Neural crest cell (in vitro differentiated cells): Measurements from ENCODE around the gene DCPS. TPM values are rescaled to one million over a fixed set of nuclear protein-coding genes. Genes with fewer than 3 reads are reported as not detected.
A peak's percentile ranks its signal among the peaks of the same experiment; 100 is the strongest.
"Not testable (repeated sequence)": the region's sequence is repeated elsewhere in the genome, so short reads cannot be mapped to it uniquely, and the experiment has no call there.

ENCODE experiments used
- DNase-seq: peaks from one replicate; pipeline ENCODE4 v3.0.0; 2021; ENCODE audit warnings: low read depth, mixed read lengths, low spot score
- H3K27ac Mint-ChIP-seq: one replicate; pipeline ENCODE4 v1.8.0; 2021; ENCODE audit warnings: mild to moderate bottlenecking, mixed read lengths; ENCODE audit not compliant: unreplicated experiment
- H3K27me3 Mint-ChIP-seq: 2 replicates; pipeline ENCODE4 v1.8.0; 2021; ENCODE audit warnings: low read depth, mild to moderate bottlenecking, mixed read lengths
- H3K36me3 Mint-ChIP-seq: 2 replicates; pipeline ENCODE4 v1.8.0; 2021; ENCODE audit warnings: low read depth, mild to moderate bottlenecking, mixed read lengths
- H3K4me1 Mint-ChIP-seq: 2 replicates; pipeline ENCODE4 v1.8.0; 2021; ENCODE audit warnings: mixed read lengths
- H3K4me3 Mint-ChIP-seq: one replicate; pipeline ENCODE4 v1.8.0; 2021; ENCODE audit warnings: mild to moderate bottlenecking, mixed read lengths
- H3K9me3 Mint-ChIP-seq: 2 replicates; pipeline ENCODE4 v1.8.0; 2021; ENCODE audit warnings: mixed read lengths
- total RNA-seq: library from RNA; stranded (reverse); gene quantifications from 2 replicates; pipeline ENCODE4 v1.2.1, GENCODE V29; 2021
- TF ChIP-seq, protein P1 (sequence below): fragments of 200-600 bp; sonication (generic); conservative IDR thresholded peaks from 2 replicates; pipeline ENCODE4 v1.5.0; 2021; ENCODE audit warnings: antibody characterized with exemption, mild to moderate bottlenecking

The DCPS gene
- total RNA-seq, 1 donor from 2014 or later, result 23.3 TPM

DNA sequence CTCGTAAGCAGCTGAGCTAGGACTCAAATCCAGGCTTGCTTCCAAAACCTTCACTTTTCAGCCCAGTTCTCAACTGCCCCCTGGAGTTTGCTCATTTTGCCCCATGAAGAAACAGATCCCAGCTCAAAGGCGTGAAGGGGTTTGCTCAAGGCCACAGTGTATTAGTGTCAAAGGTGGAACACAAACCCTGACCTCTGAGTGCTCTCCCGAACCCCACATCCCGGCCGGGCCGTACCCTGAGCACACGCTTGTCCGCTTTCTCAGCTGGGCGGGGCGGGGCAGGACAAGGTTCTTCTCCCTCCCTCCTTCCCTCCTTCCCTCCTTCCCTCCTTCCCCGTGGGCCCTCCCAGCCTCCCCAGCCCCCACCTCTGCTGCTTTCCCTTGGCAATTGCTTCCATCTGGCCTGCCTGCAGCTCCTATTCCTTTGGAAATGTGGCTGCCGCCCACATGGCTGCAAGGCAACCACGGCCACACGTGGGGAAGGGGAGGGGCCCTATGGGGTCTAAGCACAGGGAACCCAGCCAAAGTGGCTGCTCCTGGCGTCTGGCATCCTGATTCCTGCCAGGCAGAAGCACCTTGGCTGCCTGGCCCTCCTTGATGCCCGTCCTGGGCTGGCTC is 55.7 kb downstream of the DCPS start:
- Mint-ChIP-seq H3K4me1 (peaks cover 54% of the 10 kb centered on the region), H3K27me3 (no peaks in the 10 kb centered on the region), H3K4me3 (peak overlapping the region; percentile 68), H3K36me3 (no peaks in the 10 kb centered on the region), H3K9me3 (no peaks in the 10 kb centered on the region), H3K27ac (peak overlapping the region; percentile 75)
- DNase-seq, result no peak
- TF ChIP-seq, protein P1, sequence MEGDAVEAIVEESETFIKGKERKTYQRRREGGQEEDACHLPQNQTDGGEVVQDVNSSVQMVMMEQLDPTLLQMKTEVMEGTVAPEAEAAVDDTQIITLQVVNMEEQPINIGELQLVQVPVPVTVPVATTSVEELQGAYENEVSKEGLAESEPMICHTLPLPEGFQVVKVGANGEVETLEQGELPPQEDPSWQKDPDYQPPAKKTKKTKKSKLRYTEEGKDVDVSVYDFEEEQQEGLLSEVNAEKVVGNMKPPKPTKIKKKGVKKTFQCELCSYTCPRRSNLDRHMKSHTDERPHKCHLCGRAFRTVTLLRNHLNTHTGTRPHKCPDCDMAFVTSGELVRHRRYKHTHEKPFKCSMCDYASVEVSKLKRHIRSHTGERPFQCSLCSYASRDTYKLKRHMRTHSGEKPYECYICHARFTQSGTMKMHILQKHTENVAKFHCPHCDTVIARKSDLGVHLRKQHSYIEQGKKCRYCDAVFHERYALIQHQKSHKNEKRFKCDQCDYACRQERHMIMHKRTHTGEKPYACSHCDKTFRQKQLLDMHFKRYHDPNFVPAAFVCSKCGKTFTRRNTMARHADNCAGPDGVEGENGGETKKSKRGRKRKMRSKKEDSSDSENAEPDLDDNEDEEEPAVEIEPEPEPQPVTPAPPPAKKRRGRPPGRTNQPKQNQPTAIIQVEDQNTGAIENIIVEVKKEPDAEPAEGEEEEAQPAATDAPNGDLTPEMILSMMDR, result no peak

DNA sequence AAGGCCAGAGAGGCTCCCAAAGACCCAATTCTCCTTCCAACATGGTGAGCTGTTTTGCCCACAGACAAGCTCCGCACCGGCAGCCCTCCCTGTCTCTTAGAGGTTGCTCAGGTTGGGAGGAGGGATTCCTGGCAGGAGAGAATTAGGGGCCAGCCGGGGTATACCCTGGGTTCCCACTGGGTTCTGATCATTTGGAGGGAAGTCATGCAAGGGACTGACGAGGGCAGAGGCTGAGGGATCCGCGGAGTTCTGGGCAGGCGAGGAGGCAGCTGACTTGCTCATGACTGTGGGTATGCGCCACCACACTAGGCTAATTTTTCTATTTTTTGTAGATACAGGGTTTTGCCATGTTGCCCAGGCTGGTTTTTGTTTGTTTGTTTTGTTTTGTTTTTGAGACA is 56.2 kb downstream of the DCPS start:
- H3K4me3 Mint-ChIP-seq, result peak overlapping the region; percentile 38
- H3K27ac Mint-ChIP-seq, result peak overlapping the region; percentile 50

DNA sequence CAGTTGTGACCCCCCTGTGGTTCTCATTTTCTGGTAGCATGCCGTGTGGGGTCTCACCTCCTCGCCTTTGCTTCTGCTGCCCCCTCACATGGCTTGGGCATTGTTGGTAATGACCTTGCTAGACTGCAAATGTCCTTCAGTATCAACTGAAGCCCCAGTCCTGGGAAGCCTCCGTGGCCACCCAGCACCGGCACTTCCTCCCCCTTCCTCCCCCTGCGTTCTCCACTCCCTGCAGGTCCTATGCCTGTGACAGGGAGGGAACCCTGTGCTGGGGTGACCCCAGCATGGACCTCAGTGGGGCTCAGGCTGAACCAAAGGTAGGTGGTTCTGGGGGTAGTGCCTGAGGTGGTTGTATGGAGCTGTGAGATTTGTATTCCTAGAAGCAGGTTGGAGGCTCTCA is 57.5 kb downstream of the DCPS start:
- DNase-seq, result no peak
- Mint-ChIP-seq H3K4me3 (no peak overlapping the region), H3K27me3 (no peaks in the 10 kb centered on the region), H3K9me3 (no peaks in the 10 kb centered on the region), H3K36me3 (no peaks in the 10 kb centered on the region), H3K27ac (no peak overlapping the region), H3K4me1 (peaks cover 49% of the 10 kb centered on the region)
- TF ChIP-seq, protein P1, result no peak

More for the DNA sequence above, 56.2 kb downstream of the DCPS start:
- Mint-ChIP-seq H3K4me1 (peaks cover 49% of the 10 kb centered on the region), H3K36me3 (no peaks in the 10 kb centered on the region), H3K27me3 (no peaks in the 10 kb centered on the region), H3K9me3 (no peaks in the 10 kb centered on the region)
- no peak for DNase-seq
- TF ChIP-seq, protein P1, result no peak

DNA sequence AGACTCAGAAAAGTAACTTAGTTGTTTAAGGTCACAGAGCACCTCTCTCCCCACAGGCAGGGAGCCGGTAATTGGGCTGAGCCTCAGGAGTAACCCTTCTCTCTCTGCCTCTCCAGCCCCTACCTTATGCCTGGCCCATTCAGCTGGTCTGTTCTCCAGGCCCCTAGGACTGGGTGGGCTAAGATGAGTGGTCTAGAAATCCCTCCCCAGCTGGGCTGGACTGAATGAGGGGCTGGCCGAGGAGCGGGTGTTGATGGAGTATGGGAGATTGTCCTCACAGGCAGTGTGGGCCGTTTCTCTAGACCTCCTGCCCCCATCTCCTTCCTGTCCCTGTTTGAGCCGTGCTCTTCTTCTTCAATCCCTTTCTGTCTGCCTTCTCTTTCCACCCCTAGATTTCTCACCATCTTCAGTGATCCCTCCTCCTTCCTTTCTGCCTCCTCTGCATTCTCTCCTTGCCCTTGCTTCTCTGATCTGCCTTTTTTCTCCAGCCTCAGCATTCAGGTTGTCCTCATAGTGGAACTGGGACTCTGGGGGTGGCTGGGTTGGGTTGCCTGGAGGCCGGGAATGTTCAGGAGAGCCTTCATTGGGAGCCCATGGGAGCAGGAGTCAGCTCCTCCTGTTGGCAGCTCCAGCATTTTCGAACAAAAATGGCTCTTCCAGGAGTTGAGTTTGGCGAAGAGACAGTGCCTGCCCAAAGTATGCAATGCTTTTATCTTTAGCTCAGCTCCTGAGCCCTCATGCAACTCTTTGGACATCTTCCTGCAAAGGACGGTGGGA is 59.2 kb downstream of the DCPS start:
- peaks cover 35% of the 10 kb centered on the region for H3K4me1 Mint-ChIP-seq
- H3K27me3 Mint-ChIP-seq, result no peaks in the 10 kb centered on the region
- no peak for DNase-seq
- H3K9me3 Mint-ChIP-seq, result no peaks in the 10 kb centered on the region
- TF ChIP-seq, protein P1, result no peak
- H3K4me3 Mint-ChIP-seq, result peak overlapping the region; percentile 2
- H3K36me3 Mint-ChIP-seq, result no peaks in the 10 kb centered on the region
- peak overlapping the region; percentile 91 for H3K27ac Mint-ChIP-seq

DNA sequence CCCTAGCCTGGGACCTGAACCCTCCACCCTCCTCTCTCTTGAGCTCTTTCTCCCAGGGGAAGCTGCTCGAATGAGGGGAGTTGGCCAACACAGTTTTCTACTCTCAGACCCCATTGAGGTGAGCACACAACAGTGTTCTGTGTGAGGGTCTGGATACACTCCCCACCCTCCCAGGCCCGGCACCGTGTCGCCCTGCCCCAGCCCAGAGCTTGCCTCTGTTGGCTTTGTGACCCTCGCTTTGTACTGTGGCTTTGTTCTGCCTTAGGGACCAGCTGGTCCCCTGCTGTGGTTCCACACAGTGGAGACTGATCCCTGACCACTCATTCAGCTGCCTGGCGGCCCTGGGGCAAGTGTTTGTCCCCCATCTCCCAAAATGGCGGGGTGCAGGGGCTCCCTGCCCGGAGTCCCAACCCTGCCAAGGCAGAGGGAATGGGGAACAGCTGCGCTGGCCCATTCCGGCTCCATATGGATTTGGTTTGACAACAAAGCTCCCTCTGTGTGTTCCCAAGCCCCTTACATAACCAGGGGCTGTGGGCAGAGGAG is 59.9 kb downstream of the DCPS start:
- H3K36me3 Mint-ChIP-seq, result no peaks in the 10 kb centered on the region
- H3K27me3 Mint-ChIP-seq, result no peaks in the 10 kb centered on the region
- no peak for DNase-seq
- no peaks in the 10 kb centered on the region for H3K9me3 Mint-ChIP-seq
- peak overlapping the region; percentile 81 for H3K27ac Mint-ChIP-seq
- peak overlapping the region; percentile 41 for H3K4me3 Mint-ChIP-seq
- peaks cover 31% of the 10 kb centered on the region for H3K4me1 Mint-ChIP-seq
- TF ChIP-seq, protein P1, result no peak

DNA sequence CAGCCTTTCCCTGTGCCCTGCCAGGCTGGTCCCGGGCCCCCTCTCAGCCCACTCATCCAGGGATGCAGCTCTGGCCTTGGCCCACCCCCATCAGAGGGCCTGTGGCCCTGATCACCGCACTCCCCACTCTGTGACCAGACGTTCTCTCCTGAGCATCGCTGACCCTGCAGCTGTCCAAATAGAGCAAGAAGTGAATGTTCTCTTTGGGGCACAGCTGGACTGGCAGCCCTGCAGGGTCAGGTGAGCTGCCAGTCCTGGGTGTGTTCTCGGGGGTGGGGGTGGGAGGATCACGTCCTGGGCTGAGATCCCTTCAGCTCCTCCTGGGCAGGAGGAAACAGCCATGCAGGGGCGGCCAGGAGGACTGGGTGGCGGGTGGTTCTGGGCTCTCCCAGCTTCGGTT is 60.9 kb downstream of the DCPS start:
- DNase-seq, H3K9me3 Mint-ChIP-seq, H3K27ac Mint-ChIP-seq, H3K4me3 Mint-ChIP-seq, H3K27me3 Mint-ChIP-seq, H3K36me3 Mint-ChIP-seq: not testable (repeated sequence)
- H3K4me1 Mint-ChIP-seq, result peaks cover 26% of the 10 kb centered on the region

DNA sequence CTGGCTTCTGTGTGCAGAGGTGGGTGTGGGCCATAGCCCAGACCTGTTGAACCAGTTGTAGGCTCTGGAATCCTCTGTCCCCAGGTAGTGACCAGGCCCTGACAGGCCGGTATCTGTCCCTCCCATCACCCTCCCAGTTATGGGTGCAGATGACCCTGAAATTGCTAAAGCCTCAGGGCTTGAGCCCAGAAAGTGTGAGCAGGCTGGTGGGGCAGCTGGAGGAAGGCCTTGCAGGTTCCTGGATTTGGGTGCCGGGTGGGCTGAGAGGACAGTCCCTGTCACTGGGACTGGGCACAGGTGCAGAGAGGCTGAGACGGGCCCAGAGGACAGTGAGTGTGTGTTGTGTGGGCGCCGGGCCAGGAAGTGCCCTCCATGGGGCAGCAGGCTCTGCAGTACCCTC is 61.6 kb downstream of the DCPS start:
- not testable (repeated sequence) for H3K27ac Mint-ChIP-seq, H3K4me3 Mint-ChIP-seq, H3K36me3 Mint-ChIP-seq, H3K27me3 Mint-ChIP-seq, H3K9me3 Mint-ChIP-seq, DNase-seq
- peaks cover 26% of the 10 kb centered on the region for H3K4me1 Mint-ChIP-seq
